ENCODE data around the gene TTC7B. TPM values are rescaled to one million over a fixed set of nuclear protein-coding genes. Genes with fewer than 3 reads are reported as not detected.

Gene TTC7B
- total and polyA plus RNA-seq, 2 experiments from 2014 or later: 68.1 to 75.8 TPM

DNA sequence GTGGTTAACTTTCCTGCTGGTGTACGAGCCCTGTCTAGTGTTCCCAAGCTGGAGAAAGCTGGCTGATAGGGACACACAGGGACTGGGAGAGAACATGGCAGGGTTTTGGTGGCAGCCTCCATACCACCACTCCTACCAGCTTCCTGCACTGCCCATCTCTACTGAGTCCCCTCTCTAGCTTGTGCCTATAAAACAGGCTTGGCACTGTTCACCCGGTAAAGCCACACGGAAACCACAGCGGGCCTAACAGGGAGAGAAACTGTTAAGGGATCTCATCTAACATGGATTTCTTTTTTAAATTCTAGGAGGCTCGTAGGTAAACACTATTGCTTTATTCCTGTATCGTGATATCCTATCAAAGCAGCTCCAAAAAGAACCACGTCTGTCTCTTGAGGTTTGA is 204.7 kb downstream of the TTC7B start:
- Histone ChIP-seq H3K27ac (no peak overlapping the region), H3K27me3 (no peaks in the 10 kb centered on the region), H3K36me3 (no peaks in the 10 kb centered on the region), H3K4me3 (no peak overlapping the region), H3K4me1 (ENCODE audit: low read depth) (peaks cover 15% of the 10 kb centered on the region), H3K9me3 (ENCODE audit: low read depth) (no peaks in the 10 kb centered on the region)
- no peak for DNase-seq (ENCODE audit: low read depth in 1 of 2, low spot score in 1 of 2)
- TF ChIP-seq, protein P1, sequence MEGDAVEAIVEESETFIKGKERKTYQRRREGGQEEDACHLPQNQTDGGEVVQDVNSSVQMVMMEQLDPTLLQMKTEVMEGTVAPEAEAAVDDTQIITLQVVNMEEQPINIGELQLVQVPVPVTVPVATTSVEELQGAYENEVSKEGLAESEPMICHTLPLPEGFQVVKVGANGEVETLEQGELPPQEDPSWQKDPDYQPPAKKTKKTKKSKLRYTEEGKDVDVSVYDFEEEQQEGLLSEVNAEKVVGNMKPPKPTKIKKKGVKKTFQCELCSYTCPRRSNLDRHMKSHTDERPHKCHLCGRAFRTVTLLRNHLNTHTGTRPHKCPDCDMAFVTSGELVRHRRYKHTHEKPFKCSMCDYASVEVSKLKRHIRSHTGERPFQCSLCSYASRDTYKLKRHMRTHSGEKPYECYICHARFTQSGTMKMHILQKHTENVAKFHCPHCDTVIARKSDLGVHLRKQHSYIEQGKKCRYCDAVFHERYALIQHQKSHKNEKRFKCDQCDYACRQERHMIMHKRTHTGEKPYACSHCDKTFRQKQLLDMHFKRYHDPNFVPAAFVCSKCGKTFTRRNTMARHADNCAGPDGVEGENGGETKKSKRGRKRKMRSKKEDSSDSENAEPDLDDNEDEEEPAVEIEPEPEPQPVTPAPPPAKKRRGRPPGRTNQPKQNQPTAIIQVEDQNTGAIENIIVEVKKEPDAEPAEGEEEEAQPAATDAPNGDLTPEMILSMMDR (IDR thresholded peaks at IDR 0.05; ENCODE audit: low read depth, low read length): no peak

DNA sequence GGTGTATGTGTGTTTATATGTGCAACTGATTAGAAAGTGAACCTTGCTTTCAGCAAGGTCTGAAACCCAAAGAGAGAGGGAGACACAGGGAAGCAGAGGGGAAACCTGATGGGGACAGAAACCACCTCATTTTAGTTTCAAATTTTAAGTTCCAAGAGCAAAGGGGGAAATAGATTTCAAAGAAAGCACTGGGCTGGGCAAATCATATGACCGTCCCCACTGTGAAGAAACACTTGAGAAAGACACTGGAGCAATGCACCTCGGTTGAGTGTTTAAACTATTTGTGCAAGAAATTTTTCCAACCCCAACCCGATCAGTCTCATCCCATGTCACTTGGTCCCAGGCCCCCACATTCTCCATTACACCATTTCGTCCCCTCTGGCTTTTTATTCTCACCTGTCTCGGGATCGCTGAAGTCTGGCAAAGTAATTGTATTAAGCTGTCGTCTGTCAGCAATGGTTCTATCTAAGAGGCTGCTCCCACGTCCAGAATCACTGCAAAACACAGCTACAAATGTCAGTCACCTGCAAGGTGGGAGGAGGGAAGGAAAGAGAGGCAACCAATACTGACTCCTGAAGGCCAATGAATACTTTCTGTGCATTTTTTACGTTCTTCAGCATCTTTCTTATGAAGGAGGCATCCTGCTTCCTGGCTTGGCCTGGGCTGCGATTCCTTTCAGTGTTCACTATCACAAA is 205.7 kb downstream of the TTC7B start:
- Histone ChIP-seq H3K27me3 (no peaks in the 10 kb centered on the region), H3K4me3 (no peak overlapping the region), H3K36me3 (no peaks in the 10 kb centered on the region), H3K27ac (no peak overlapping the region), H3K4me1 (ENCODE audit: low read depth) (peaks cover 13% of the 10 kb centered on the region), H3K9me3 (ENCODE audit: low read depth) (no peaks in the 10 kb centered on the region)
- TF ChIP-seq, protein P1 (IDR thresholded peaks at IDR 0.05; ENCODE audit: low read depth, low read length): no peak
- no peak for DNase-seq (ENCODE audit: low read depth in 1 of 2, low spot score in 1 of 2)

DNA sequence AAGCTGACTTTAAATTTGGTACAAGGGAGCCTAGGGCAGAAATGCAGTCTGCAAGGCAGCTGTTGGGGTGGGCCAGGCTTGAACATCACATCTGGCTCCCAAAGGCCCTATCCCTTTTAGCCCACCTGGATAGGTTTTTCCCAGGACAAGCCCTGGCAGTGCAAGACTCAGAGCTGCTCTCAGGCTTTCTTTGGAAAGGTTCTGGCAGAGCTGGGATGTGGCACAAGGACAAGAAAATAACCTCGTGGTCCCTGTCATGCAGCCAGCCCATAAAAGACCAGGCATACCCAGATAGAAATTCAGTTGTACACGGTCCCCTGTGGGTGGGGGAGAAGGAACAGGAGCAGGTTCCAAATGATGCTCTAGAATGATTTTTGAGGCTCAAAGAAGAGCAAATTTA is 206.9 kb downstream of the TTC7B start:
- no peaks in the 10 kb centered on the region for H3K36me3 ChIP-seq
- H3K9me3 ChIP-seq (ENCODE audit: low read depth): no peaks in the 10 kb centered on the region
- no peak for DNase-seq (ENCODE audit: low read depth in 1 of 2, low spot score in 1 of 2)
- no peak overlapping the region for H3K4me3 ChIP-seq
- TF ChIP-seq, protein P1 (IDR thresholded peaks at IDR 0.05; ENCODE audit: low read depth, low read length): no peak
- no peak overlapping the region for H3K27ac ChIP-seq
- no peaks in the 10 kb centered on the region for H3K27me3 ChIP-seq
- H3K4me1 ChIP-seq (ENCODE audit: low read depth): peaks cover 12% of the 10 kb centered on the region

DNA sequence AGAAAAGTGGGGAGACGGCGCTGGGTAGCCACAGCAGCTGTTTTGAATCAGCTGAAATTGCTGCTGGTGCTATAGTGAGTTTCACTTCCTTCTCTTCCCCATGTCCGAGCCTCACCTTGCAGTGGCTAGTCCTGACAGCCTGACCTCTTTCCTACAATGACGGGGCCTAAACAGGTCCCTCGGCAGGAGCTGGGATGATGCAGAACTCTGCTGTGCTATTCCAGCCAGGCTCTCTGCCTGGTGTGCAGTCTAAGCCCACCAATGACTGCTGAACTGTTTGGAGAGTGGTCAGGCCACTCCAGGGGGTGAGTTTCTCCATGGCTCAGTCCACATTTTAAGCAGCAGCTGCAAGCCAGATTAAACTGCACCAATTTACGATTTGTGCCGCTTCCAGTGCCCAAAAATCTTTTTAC is 207.3 kb downstream of the TTC7B start:
- Histone ChIP-seq H3K36me3 (no peaks in the 10 kb centered on the region), H3K9me3 (ENCODE audit: low read depth) (no peaks in the 10 kb centered on the region), H3K27me3 (no peaks in the 10 kb centered on the region), H3K27ac (no peak overlapping the region), H3K4me3 (no peak overlapping the region), H3K4me1 (ENCODE audit: low read depth) (peaks cover 12% of the 10 kb centered on the region)
- TF ChIP-seq, protein P1 (IDR thresholded peaks at IDR 0.05; ENCODE audit: low read depth, low read length): no peak
- no peak for DNase-seq (ENCODE audit: low read depth in 1 of 2, low spot score in 1 of 2)

DNA sequence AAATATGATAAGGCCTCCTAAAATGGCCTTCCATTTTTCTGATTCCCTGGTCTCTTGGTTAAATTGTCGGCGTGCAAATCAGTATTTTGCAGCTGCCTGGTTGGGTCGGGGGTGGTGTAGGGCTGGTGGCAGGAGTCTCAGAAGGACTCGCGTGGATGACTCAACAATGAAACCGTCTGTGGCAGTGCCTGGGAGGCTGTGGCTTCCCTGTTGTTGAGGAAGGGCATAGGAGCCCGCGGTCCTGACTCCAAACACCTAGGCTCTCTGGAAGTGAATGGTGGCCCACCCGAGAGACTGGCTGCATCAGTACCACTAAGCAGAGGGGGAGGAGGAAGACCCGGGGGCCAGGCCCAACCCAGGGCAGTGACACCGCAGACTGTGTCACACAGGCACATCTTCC is 207.9 kb downstream of the TTC7B start:
- Histone ChIP-seq H3K36me3 (no peaks in the 10 kb centered on the region), H3K4me3 (no peak overlapping the region), H3K4me1 (ENCODE audit: low read depth) (peaks cover 12% of the 10 kb centered on the region), H3K27ac (no peak overlapping the region), H3K9me3 (ENCODE audit: low read depth) (no peaks in the 10 kb centered on the region), H3K27me3 (no peaks in the 10 kb centered on the region)
- TF ChIP-seq, protein P1 (IDR thresholded peaks at IDR 0.05; ENCODE audit: low read depth, low read length): no peak
- DNase-seq (ENCODE audit: low read depth in 1 of 2, low spot score in 1 of 2): no peak

Data from cardiac muscle cell (in vitro differentiated cells and primary cell).